ENCODE data around the gene COQ10A. TPM values are rescaled to one million over a fixed set of nuclear protein-coding genes. Genes with fewer than 3 reads are reported as not detected.

The COQ10A gene
- polyA plus RNA-seq, 1 of the 3 experiments (the other 2 are of a cell fraction), result 42.2 TPM

DNA sequence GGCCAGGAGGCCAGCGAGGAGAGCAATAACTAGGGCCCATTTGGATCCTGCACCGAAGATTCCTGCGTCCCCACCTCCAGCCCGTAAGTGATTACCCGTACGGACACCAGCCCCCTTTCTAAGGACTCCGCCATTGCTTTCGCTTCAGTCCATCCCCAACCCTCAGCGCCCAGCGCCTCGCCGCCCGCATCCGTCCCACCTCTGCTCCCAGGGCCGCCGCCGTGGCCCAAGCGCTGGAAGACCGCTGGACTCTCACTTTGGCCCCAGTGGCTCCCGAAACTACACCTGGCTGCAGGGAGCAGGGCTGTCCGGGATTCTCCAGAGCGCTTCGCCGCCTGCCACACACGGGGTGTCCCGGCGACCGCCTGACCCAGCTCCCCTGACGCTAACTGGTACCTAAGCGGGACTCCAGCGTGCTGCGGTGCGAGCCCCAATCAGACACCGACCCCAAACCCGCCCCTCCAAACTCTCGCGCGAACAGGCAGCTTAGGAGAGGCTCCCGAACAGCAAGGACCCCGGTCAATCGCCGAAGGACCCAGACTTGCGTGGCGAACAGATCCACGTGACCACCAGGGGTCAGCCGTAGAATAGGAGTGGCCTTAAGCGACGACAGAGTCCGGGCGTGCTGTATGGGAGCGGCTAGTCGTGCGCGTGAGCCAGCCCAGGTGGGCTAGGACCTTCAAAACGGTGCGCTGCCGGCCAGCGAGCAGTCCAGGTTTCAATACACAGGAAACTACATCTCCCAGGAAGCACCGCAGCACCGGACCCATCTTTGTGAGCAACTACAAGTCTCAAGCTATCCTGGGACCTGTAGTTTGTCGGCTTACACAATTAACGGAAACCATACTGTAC is 49.1 kb downstream of the COQ10A start, which contains the start of gene CNPY2 (continued):
- TF ChIP-seq, protein P1, sequence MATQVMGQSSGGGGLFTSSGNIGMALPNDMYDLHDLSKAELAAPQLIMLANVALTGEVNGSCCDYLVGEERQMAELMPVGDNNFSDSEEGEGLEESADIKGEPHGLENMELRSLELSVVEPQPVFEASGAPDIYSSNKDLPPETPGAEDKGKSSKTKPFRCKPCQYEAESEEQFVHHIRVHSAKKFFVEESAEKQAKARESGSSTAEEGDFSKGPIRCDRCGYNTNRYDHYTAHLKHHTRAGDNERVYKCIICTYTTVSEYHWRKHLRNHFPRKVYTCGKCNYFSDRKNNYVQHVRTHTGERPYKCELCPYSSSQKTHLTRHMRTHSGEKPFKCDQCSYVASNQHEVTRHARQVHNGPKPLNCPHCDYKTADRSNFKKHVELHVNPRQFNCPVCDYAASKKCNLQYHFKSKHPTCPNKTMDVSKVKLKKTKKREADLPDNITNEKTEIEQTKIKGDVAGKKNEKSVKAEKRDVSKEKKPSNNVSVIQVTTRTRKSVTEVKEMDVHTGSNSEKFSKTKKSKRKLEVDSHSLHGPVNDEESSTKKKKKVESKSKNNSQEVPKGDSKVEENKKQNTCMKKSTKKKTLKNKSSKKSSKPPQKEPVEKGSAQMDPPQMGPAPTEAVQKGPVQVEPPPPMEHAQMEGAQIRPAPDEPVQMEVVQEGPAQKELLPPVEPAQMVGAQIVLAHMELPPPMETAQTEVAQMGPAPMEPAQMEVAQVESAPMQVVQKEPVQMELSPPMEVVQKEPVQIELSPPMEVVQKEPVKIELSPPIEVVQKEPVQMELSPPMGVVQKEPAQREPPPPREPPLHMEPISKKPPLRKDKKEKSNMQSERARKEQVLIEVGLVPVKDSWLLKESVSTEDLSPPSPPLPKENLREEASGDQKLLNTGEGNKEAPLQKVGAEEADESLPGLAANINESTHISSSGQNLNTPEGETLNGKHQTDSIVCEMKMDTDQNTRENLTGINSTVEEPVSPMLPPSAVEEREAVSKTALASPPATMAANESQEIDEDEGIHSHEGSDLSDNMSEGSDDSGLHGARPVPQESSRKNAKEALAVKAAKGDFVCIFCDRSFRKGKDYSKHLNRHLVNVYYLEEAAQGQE (IDR thresholded peaks at IDR 0.05; ENCODE audit: low read depth, low read length), result no peak
- TF ChIP-seq RFX5 (IDR thresholded peaks at IDR 0.05; ENCODE audit: low read length) (no peak), NRF1 (IDR thresholded peaks at IDR 0.05; ENCODE audit: low read depth, low read length) (peak; percentile 48), YY1 (IDR thresholded peaks at IDR 0.05; ENCODE audit: low read depth) (peak; percentile 82), TAF1 (IDR thresholded peaks at IDR 0.05; ENCODE audit: borderline replicate concordance, low read depth, low read length) (peak; percentile 81; the same call in 1 of the 2 replicates), GATA2 (CRISPR knock-in tag; IDR thresholded peaks at IDR 0.05) (no peak), MEF2A (IDR thresholded peaks at IDR 0.05; ENCODE audit: borderline replicate concordance, low read depth) (no peak), SIN3A (IDR thresholded peaks at IDR 0.05; ENCODE audit: borderline replicate concordance, low read depth, low read length) (peak; percentile 78; the same call in 1 of the 2 replicates)
- TF ChIP-seq, protein P2, sequence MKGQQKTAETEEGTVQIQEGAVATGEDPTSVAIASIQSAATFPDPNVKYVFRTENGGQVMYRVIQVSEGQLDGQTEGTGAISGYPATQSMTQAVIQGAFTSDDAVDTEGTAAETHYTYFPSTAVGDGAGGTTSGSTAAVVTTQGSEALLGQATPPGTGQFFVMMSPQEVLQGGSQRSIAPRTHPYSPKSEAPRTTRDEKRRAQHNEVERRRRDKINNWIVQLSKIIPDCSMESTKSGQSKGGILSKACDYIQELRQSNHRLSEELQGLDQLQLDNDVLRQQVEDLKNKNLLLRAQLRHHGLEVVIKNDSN (IDR thresholded peaks at IDR 0.05; ENCODE audit: borderline replicate concordance, low read depth), result peak; percentile 90
- TF ChIP-seq, protein P3, sequence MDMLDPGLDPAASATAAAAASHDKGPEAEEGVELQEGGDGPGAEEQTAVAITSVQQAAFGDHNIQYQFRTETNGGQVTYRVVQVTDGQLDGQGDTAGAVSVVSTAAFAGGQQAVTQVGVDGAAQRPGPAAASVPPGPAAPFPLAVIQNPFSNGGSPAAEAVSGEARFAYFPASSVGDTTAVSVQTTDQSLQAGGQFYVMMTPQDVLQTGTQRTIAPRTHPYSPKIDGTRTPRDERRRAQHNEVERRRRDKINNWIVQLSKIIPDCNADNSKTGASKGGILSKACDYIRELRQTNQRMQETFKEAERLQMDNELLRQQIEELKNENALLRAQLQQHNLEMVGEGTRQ (IDR thresholded peaks at IDR 0.05; ENCODE audit: borderline replicate concordance, low read depth, low read length), result peak; percentile 46

DNA sequence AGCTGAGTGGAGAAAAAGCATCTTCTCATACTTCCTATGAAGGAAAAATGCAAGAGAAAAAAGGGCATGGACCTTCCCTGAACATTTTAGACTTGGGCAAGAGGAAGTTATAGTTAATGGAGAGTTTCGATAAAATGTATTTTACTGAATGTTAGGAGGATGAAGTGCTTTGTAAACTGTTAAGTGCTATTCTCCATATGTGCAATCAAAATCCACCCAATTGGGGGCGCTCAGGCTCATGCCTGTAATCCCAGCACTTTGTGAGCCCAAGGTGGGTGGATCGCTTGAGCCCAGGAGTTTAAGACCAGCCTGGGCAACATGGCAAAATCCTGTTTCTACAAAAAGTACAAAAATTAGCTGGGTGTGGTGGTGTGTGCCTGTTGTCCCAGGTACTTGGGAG is 50.9 kb downstream of the COQ10A start:
- no peak for DNase-seq
- peaks cover 16% of the 10 kb centered on the region for H3F3A ChIP-seq (replicated peaks; ENCODE audit: insufficient read depth)
- no peaks in the 10 kb centered on the region for H3K9me2 ChIP-seq
- no peak overlapping the region for H2AFZ ChIP-seq (ENCODE audit: low read depth)
- ChIA-PET CTCF (interaction anchor here (1.0 to 1.5 kb wide), 3 partner anchors 10 to 147 kb away, joined by 3 to 4 read pairs (median 3); no protein-coding TSS in a partner anchor), POLR2A (interaction anchor here (2.8 kb wide), 1 partner anchor 18 kb away, joined by 12 read pairs; the partner anchor contains the start of gene CS)
- no peak overlapping the region for H3K4me2 ChIP-seq
- no peak overlapping the region for H3K9ac ChIP-seq
- H3K36me3 ChIP-seq (replicated peaks in 1 of 2; ENCODE audit: control insufficient read depth in 1 of 2, insufficient read depth in 2 of 2, low read length in 1 of 2), result peaks cover 22 to 23% of the 10 kb centered on the region in 2 experiments
- H4K20me1 ChIP-seq (ENCODE audit: insufficient read depth), result no peaks in the 10 kb centered on the region
- H3K27me3 ChIP-seq (ENCODE audit: insufficient read depth), result no peaks in the 10 kb centered on the region
- H3K9me3 ChIP-seq, result no peaks in the 10 kb centered on the region
- no peak overlapping the region for H3K27ac ChIP-seq (ENCODE audit: low read depth in 2 of 2, low read length in 1 of 2)
- no peak overlapping the region for H3K4me3 ChIP-seq (ENCODE audit: low read depth in 2 of 2, low read length in 1 of 2)
- H3K79me2 ChIP-seq (ENCODE audit: insufficient read depth), result peaks cover 26% of the 10 kb centered on the region
- 93% methylated on average over 3 of the region's 3 CpGs for WGBS (ENCODE audit: low lambda C conversion rate)
- peaks cover 12 to 13% of the 10 kb centered on the region in 2 experiments; a peak in 3 of 4 replicates for H3K4me1 ChIP-seq (ENCODE audit: control insufficient read depth in 1 of 2, insufficient read depth in 2 of 2, low read depth in 1 of 2, low read length in 1 of 2)
- TF ChIP-seq TAF1 (IDR thresholded peaks at IDR 0.05; ENCODE audit: borderline replicate concordance, low read depth, low read length) (no peak), FOSL2 (IDR thresholded peaks at IDR 0.05; ENCODE audit: borderline replicate concordance, low read depth) (no peak), JUND (IDR thresholded peaks at IDR 0.05) (no peak), MEF2A (IDR thresholded peaks at IDR 0.05; ENCODE audit: borderline replicate concordance, low read depth) (no peak), EP300 (IDR thresholded peaks at IDR 0.05; ENCODE audit: borderline replicate concordance in 1 of 2, low read depth in 1 of 2, low read length in 1 of 2) (no peak), TCF12 (IDR thresholded peaks at IDR 0.05) (no peak), YY1 (IDR thresholded peaks at IDR 0.05; ENCODE audit: low read depth) (no peak), GATA2 (CRISPR knock-in tag; IDR thresholded peaks at IDR 0.05) (no peak), RCOR1 (IDR thresholded peaks at IDR 0.05; ENCODE audit: low read length) (no peak), GABPA (IDR thresholded peaks at IDR 0.05; ENCODE audit: low read depth) (no peak)
- TF ChIP-seq, protein P1 (IDR thresholded peaks at IDR 0.05; ENCODE audit: low read depth, low read length), result no peak
- TF ChIP-seq, protein P2 (IDR thresholded peaks at IDR 0.05; ENCODE audit: borderline replicate concordance, low read depth), result no peak
- TF ChIP-seq, protein P4, sequence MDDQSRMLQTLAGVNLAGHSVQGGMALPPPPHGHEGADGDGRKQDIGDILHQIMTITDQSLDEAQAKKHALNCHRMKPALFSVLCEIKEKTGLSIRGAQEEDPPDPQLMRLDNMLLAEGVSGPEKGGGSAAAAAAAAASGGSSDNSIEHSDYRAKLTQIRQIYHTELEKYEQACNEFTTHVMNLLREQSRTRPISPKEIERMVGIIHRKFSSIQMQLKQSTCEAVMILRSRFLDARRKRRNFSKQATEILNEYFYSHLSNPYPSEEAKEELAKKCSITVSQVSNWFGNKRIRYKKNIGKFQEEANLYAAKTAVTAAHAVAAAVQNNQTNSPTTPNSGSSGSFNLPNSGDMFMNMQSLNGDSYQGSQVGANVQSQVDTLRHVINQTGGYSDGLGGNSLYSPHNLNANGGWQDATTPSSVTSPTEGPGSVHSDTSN (IDR thresholded peaks at IDR 0.05), result no peak
